Measurements from ENCODE around the gene AFF3.
"Not testable (repeated sequence)": the region's sequence is repeated elsewhere in the genome, so short reads cannot be mapped to it uniquely, and the experiment has no call there.

The AFF3 gene

GRCh38 chr2:99747842-99748241 lies 394.5 kb downstream of the AFF3 start:
- no peak for DNase-seq (ENCODE audit: low read depth)

GRCh38 chr2:99743146-99743545 lies 399.2 kb downstream of the AFF3 start:
- no peak for DNase-seq (ENCODE audit: low read depth)

GRCh38 chr2:99737537-99737936 lies 404.9 kb downstream of the AFF3 start:
- no peak for DNase-seq (ENCODE audit: low read depth)

GRCh38 chr2:99735753-99736152 lies 406.6 kb downstream of the AFF3 start:
- no peak for DNase-seq (ENCODE audit: low read depth)

GRCh38 chr2:99735314-99735713 lies 407.1 kb downstream of the AFF3 start:
- not testable (repeated sequence) for DNase-seq (ENCODE audit: low read depth)

- DNase-seq (ENCODE audit: low read depth), result no peak
Observed at GRCh38 chr2:99734236-99734635, 408.2 kb downstream of the AFF3 start.

- DNase-seq (ENCODE audit: low read depth), result no peak
Observed at GRCh38 chr2:99729104-99730025, 413.0 kb downstream of the AFF3 start.

- no peak for DNase-seq (ENCODE audit: low read depth)
Observed at GRCh38 chr2:99728166-99728565, 414.2 kb downstream of the AFF3 start.

- DNase-seq (ENCODE audit: low read depth), result no peak
Observed at GRCh38 chr2:99727199-99727598, 415.2 kb downstream of the AFF3 start.

- DNase-seq (ENCODE audit: low read depth), result no peak
Observed at GRCh38 chr2:99726691-99727090, 415.7 kb downstream of the AFF3 start.

GRCh38 chr2:99725820-99726219 lies 416.6 kb downstream of the AFF3 start:
- DNase-seq (ENCODE audit: low read depth), result no peak

- no peak for DNase-seq (ENCODE audit: low read depth)
Observed at GRCh38 chr2:99722476-99722875, 419.9 kb downstream of the AFF3 start.

GRCh38 chr2:99719102-99719501 lies 423.3 kb downstream of the AFF3 start:
- no peak for DNase-seq (ENCODE audit: low read depth)

- no peak for DNase-seq (ENCODE audit: low read depth)
Observed at GRCh38 chr2:99715956-99716355, 426.4 kb downstream of the AFF3 start.

- no peak for DNase-seq (ENCODE audit: low read depth)
Observed at GRCh38 chr2:99714349-99714748, 428.0 kb downstream of the AFF3 start.

- DNase-seq (ENCODE audit: low read depth), result no peak
Observed at GRCh38 chr2:99711144-99711543, 431.2 kb downstream of the AFF3 start.

- DNase-seq (ENCODE audit: low read depth), result no peak
Observed at GRCh38 chr2:99710721-99711120, 431.7 kb downstream of the AFF3 start.

- no peak for DNase-seq (ENCODE audit: low read depth)
Observed at GRCh38 chr2:99709229-99709628, 433.2 kb downstream of the AFF3 start.

- no peak for DNase-seq (ENCODE audit: low read depth)
Observed at GRCh38 chr2:99708231-99708630, 434.2 kb downstream of the AFF3 start.

GRCh38 chr2:99707592-99707991 lies 434.8 kb downstream of the AFF3 start:
- DNase-seq (ENCODE audit: low read depth), result no peak

- no peak for DNase-seq (ENCODE audit: low read depth)
Observed at GRCh38 chr2:99706735-99707134, 435.7 kb downstream of the AFF3 start.

GRCh38 chr2:99701503-99701902 lies 440.9 kb downstream of the AFF3 start:
- DNase-seq (ENCODE audit: low read depth), result no peak

GRCh38 chr2:99700482-99701398 lies 441.6 kb downstream of the AFF3 start:
- no peak for DNase-seq (ENCODE audit: low read depth)
